GM12872 (cell line): ENCODE measurements around the gene AGXT.

Experiments
- CTCF ChIP-seq: IDR thresholded peaks from 3 replicates; pipeline ENCODE4 v1.5.1; 2011; ENCODE audit warnings: low read depth, mild to moderate bottlenecking, low read length, moderate library complexity; ENCODE audit not compliant: insufficient read depth

Gene AGXT

GRCh38 chr2:240878341-240878936, 9.8 kb downstream of the AGXT start:
- TF ChIP-seq CTCF = no peak

GRCh38 chr2:240879105-240879504, 10.5 kb downstream of the AGXT start:
- TF ChIP-seq CTCF = no peak

GRCh38 chr2:240881913-240882312, 13.3 kb downstream of the AGXT start:
- no peak for TF ChIP-seq CTCF

GRCh38 chr2:240884221-240884620, 15.6 kb downstream of the AGXT start:
- no peak for TF ChIP-seq CTCF

GRCh38 chr2:240884745-240885144, 16.1 kb downstream of the AGXT start:
- TF ChIP-seq CTCF = no peak

- TF ChIP-seq CTCF = no peak
These were observed 16.9 kb downstream of the AGXT start for GRCh38 chr2:240885566-240885965.

GRCh38 chr2:240886023-240886565, 17.5 kb downstream of the AGXT start:
- no peak for TF ChIP-seq CTCF
